ENCODE data around the gene SETD2. TPM values are rescaled to one million over a fixed set of nuclear protein-coding genes. Genes with fewer than 3 reads are reported as not detected.

Gene SETD2
- total and polyA plus RNA-seq, 2 experiments from 2014 or later: 16.7 to 45.2 TPM

GRCh38 chr3:46986055-46986730, 177.7 kb downstream of the SETD2 start:
- Histone ChIP-seq H3K4me1 (ENCODE audit: insufficient read depth) (peaks cover 19% of the 10 kb centered on the region), H3K4me3 (no peak overlapping the region), H3K27me3 (ENCODE audit: insufficient read depth) (no peaks in the 10 kb centered on the region), H3K27ac (ENCODE audit: low read depth) (no peak overlapping the region), H4K20me1 (replicated peaks; ENCODE audit: insufficient read depth) (peaks cover 5% of the 10 kb centered on the region), H3K79me2 (replicated peaks; ENCODE audit: insufficient read depth) (0 out of 2 replicates have a peak, but pooled peaks cover 4% of the 10 kb centered on the region), H3K4me2 (no peak overlapping the region), H3F3A (replicated peaks; ENCODE audit: low read depth) (0 out of 2 replicates have a peak, but pooled peaks cover 4% of the 10 kb centered on the region), H3K9me2 (ENCODE audit: insufficient read depth) (0 out of 2 replicates have a peak, but pooled peaks cover 4% of the 10 kb centered on the region), H2AFZ (no peak overlapping the region), H3K36me3 (ENCODE audit: insufficient read depth) (no peaks in the 10 kb centered on the region)
- no peak for DNase-seq (ENCODE audit: low spot score)
- Mint-ChIP-seq H3K36me3 (ENCODE audit: low read depth) (peaks cover 6% of the 10 kb centered on the region; the same call in 1 of the 3 replicates), H3K27me3 (ENCODE audit: insufficient read depth, low read depth, poor library complexity) (peaks cover 15% of the 10 kb centered on the region), H3K4me3 (no peak overlapping the region; the same call in 2 of the 3 replicates), H3K9me3 (peaks cover 3% of the 10 kb centered on the region; the same call in 2 of the 3 replicates), H3K4me1 (peaks cover 46% of the 10 kb centered on the region), H3K27ac (no peak overlapping the region)
- no peak for TF ChIP-seq STAT1 (IDR thresholded peaks at IDR 0.05; ENCODE audit: unreplicated experiment)
- no peak for TF ChIP-seq ZNF114 (CRISPR knock-in tag; IDR thresholded peaks at IDR 0.05)
- TF ChIP-seq EZH2 (IDR thresholded peaks at IDR 0.05; ENCODE audit: low read depth, unreplicated experiment): no peak
- no peak for TF ChIP-seq POLR2AphosphoS5 (IDR thresholded peaks at IDR 0.05; ENCODE audit: low read depth)
- no peak for TF ChIP-seq NANOG (IDR thresholded peaks at IDR 0.05; ENCODE audit: borderline replicate concordance)
- TF ChIP-seq, protein P1, sequence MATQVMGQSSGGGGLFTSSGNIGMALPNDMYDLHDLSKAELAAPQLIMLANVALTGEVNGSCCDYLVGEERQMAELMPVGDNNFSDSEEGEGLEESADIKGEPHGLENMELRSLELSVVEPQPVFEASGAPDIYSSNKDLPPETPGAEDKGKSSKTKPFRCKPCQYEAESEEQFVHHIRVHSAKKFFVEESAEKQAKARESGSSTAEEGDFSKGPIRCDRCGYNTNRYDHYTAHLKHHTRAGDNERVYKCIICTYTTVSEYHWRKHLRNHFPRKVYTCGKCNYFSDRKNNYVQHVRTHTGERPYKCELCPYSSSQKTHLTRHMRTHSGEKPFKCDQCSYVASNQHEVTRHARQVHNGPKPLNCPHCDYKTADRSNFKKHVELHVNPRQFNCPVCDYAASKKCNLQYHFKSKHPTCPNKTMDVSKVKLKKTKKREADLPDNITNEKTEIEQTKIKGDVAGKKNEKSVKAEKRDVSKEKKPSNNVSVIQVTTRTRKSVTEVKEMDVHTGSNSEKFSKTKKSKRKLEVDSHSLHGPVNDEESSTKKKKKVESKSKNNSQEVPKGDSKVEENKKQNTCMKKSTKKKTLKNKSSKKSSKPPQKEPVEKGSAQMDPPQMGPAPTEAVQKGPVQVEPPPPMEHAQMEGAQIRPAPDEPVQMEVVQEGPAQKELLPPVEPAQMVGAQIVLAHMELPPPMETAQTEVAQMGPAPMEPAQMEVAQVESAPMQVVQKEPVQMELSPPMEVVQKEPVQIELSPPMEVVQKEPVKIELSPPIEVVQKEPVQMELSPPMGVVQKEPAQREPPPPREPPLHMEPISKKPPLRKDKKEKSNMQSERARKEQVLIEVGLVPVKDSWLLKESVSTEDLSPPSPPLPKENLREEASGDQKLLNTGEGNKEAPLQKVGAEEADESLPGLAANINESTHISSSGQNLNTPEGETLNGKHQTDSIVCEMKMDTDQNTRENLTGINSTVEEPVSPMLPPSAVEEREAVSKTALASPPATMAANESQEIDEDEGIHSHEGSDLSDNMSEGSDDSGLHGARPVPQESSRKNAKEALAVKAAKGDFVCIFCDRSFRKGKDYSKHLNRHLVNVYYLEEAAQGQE (IDR thresholded peaks at IDR 0.05; ENCODE audit: unreplicated experiment): no peak
- TF ChIP-seq, protein P2, sequence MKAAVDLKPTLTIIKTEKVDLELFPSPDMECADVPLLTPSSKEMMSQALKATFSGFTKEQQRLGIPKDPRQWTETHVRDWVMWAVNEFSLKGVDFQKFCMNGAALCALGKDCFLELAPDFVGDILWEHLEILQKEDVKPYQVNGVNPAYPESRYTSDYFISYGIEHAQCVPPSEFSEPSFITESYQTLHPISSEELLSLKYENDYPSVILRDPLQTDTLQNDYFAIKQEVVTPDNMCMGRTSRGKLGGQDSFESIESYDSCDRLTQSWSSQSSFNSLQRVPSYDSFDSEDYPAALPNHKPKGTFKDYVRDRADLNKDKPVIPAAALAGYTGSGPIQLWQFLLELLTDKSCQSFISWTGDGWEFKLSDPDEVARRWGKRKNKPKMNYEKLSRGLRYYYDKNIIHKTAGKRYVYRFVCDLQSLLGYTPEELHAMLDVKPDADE (IDR thresholded peaks at IDR 0.05): no peak
- TF ChIP-seq ZNF331 (CRISPR knock-in tag; IDR thresholded peaks at IDR 0.05; ENCODE audit: low read depth): no peak
- ATAC-seq: no peak

- Mint-ChIP-seq H3K4me3 (no peak overlapping the region), H3K27me3 (ENCODE audit: insufficient read depth, low read depth, poor library complexity) (peaks cover 19% of the 10 kb centered on the region), H3K9me3 (peaks cover 3% of the 10 kb centered on the region; the same call in 2 of the 3 replicates), H3K36me3 (ENCODE audit: low read depth) (peaks cover 6% of the 10 kb centered on the region; the same call in 1 of the 3 replicates), H3K4me1 (peaks cover 50% of the 10 kb centered on the region), H3K27ac (no peak overlapping the region)
- H3K79me2 ChIP-seq (replicated peaks; ENCODE audit: insufficient read depth): 0 out of 2 replicates have a peak, but pooled peaks cover 4% of the 10 kb centered on the region
- no peak overlapping the region for H3K27ac ChIP-seq (ENCODE audit: low read depth)
- H3K4me1 ChIP-seq (ENCODE audit: insufficient read depth): peaks cover 19% of the 10 kb centered on the region
- no peaks in the 10 kb centered on the region for H3K36me3 ChIP-seq (ENCODE audit: insufficient read depth)
- ATAC-seq: no peak
- no peak overlapping the region for H3K4me3 ChIP-seq
- peaks cover 5% of the 10 kb centered on the region for H4K20me1 ChIP-seq (replicated peaks; ENCODE audit: insufficient read depth)
- 0 out of 2 replicates have a peak, but pooled peaks cover 4% of the 10 kb centered on the region for H3K9me2 ChIP-seq (ENCODE audit: insufficient read depth)
- H3K4me2 ChIP-seq: no peak overlapping the region
- no peak overlapping the region for H2AFZ ChIP-seq
- 0 out of 2 replicates have a peak, but pooled peaks cover 2% of the 10 kb centered on the region for H3K27me3 ChIP-seq (ENCODE audit: insufficient read depth)
- no peak for DNase-seq (ENCODE audit: low spot score)
- 0 out of 2 replicates have a peak, but pooled peaks cover 4% of the 10 kb centered on the region for H3F3A ChIP-seq (replicated peaks; ENCODE audit: low read depth)
- TF ChIP-seq, protein P2 (IDR thresholded peaks at IDR 0.05): no peak
- TF ChIP-seq ZNF114 (CRISPR knock-in tag; IDR thresholded peaks at IDR 0.05): no peak
- TF ChIP-seq STAT1 (IDR thresholded peaks at IDR 0.05; ENCODE audit: unreplicated experiment): no peak
- no peak for TF ChIP-seq EZH2phosphoT487 (IDR thresholded peaks at IDR 0.05; ENCODE audit: unreplicated experiment)
- no peak for TF ChIP-seq CREB1 (CRISPR knock-in tag; IDR thresholded peaks at IDR 0.05; ENCODE audit: low read depth)
- TF ChIP-seq, protein P1 (IDR thresholded peaks at IDR 0.05; ENCODE audit: unreplicated experiment): no peak
- TF ChIP-seq, protein P3, sequence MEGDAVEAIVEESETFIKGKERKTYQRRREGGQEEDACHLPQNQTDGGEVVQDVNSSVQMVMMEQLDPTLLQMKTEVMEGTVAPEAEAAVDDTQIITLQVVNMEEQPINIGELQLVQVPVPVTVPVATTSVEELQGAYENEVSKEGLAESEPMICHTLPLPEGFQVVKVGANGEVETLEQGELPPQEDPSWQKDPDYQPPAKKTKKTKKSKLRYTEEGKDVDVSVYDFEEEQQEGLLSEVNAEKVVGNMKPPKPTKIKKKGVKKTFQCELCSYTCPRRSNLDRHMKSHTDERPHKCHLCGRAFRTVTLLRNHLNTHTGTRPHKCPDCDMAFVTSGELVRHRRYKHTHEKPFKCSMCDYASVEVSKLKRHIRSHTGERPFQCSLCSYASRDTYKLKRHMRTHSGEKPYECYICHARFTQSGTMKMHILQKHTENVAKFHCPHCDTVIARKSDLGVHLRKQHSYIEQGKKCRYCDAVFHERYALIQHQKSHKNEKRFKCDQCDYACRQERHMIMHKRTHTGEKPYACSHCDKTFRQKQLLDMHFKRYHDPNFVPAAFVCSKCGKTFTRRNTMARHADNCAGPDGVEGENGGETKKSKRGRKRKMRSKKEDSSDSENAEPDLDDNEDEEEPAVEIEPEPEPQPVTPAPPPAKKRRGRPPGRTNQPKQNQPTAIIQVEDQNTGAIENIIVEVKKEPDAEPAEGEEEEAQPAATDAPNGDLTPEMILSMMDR (conservative IDR thresholded peaks at IDR 0.05; ENCODE audit: low read depth in 2 of 2): no peak
- TF ChIP-seq ZNF331 (CRISPR knock-in tag; IDR thresholded peaks at IDR 0.05; ENCODE audit: low read depth): no peak
Observed at GRCh38 chr3:46985588-46985987, 178.3 kb downstream of the SETD2 start.

Data from GM23338 (cell line).